ENCODE results near the gene RAMAC.

The RAMAC gene

GRCh38 chr15:82963471-82964341 lies 22.3 kb upstream of the RAMAC start:
- H4K20me1 ChIP-seq (ENCODE audit: insufficient read depth, low read length), result no peaks in the 10 kb centered on the region
- DNase-seq, result no peak
- ATAC-seq (ENCODE audit: insufficient read depth, low read depth), result no peak
- H3K27me3 ChIP-seq (ENCODE audit: insufficient read depth, low read length, poor library complexity), result no peaks in the 10 kb centered on the region
- TF ChIP-seq CTCF (IDR thresholded peaks at IDR 0.05; ENCODE audit: borderline replicate concordance, extremely low read depth, low read length, poor library complexity, severe bottlenecking) (no peak), EZH2 (IDR thresholded peaks at IDR 0.05; ENCODE audit: borderline replicate concordance, low read depth, low read length, severe bottlenecking) (no peak)
- H2AFZ ChIP-seq (ENCODE audit: low read depth, low read length), result no peak overlapping the region
- no peaks in the 10 kb centered on the region for H3K36me3 ChIP-seq (ENCODE audit: insufficient read depth, low read length)
- H3K27ac ChIP-seq (ENCODE audit: low read length), result no peak overlapping the region
- no peaks in the 10 kb centered on the region for H3K9me3 ChIP-seq (ENCODE audit: insufficient read depth, low read length, severe bottlenecking)
- no peak overlapping the region for H3K4me2 ChIP-seq (ENCODE audit: insufficient read depth, low read length)
- H3K79me2 ChIP-seq (ENCODE audit: insufficient read depth, low read length), result no peaks in the 10 kb centered on the region
- H3K4me3 ChIP-seq (ENCODE audit: low read depth in 1 of 2, low read length in 2 of 2), result no peak overlapping the region
- peaks cover 8% of the 10 kb centered on the region; the same call in 1 of the 2 replicates for H3K4me1 ChIP-seq (ENCODE audit: insufficient read depth, low read length)
- H3K9ac ChIP-seq (ENCODE audit: low read depth, low read length), result no peak overlapping the region

GRCh38 chr15:82964890-82965289 lies 21.1 kb upstream of the RAMAC start:
- H3K9me3 ChIP-seq (ENCODE audit: insufficient read depth, low read length, severe bottlenecking), result no peaks in the 10 kb centered on the region
- no peaks in the 10 kb centered on the region for H3K27me3 ChIP-seq (ENCODE audit: insufficient read depth, low read length, poor library complexity)
- no peak for TF ChIP-seq CTCF (IDR thresholded peaks at IDR 0.05; ENCODE audit: borderline replicate concordance, extremely low read depth, low read length, poor library complexity, severe bottlenecking)
- TF ChIP-seq EZH2 (IDR thresholded peaks at IDR 0.05; ENCODE audit: borderline replicate concordance, low read depth, low read length, severe bottlenecking), result no peak
- H3K36me3 ChIP-seq (ENCODE audit: insufficient read depth, low read length), result no peaks in the 10 kb centered on the region
- H4K20me1 ChIP-seq (ENCODE audit: insufficient read depth, low read length), result no peaks in the 10 kb centered on the region
- H3K27ac ChIP-seq (ENCODE audit: low read length), result no peak overlapping the region
- H3K4me2 ChIP-seq (ENCODE audit: insufficient read depth, low read length), result no peak overlapping the region
- ATAC-seq (ENCODE audit: insufficient read depth, low read depth) (no peak), DNase-seq (no peak)
- no peak overlapping the region for H2AFZ ChIP-seq (ENCODE audit: low read depth, low read length)
- no peaks in the 10 kb centered on the region for H3K79me2 ChIP-seq (ENCODE audit: insufficient read depth, low read length)
- no peak overlapping the region for H3K9ac ChIP-seq (ENCODE audit: low read depth, low read length)
- H3K4me3 ChIP-seq (ENCODE audit: low read depth in 1 of 2, low read length in 2 of 2), result no peak overlapping the region
- peaks cover 8% of the 10 kb centered on the region; the same call in 1 of the 2 replicates for H3K4me1 ChIP-seq (ENCODE audit: insufficient read depth, low read length)

- H3K27me3 ChIP-seq (ENCODE audit: insufficient read depth, low read length, poor library complexity), result no peaks in the 10 kb centered on the region
- ATAC-seq (ENCODE audit: insufficient read depth, low read depth) (peak; percentile 61; the same call in 1 of the 3 replicates), DNase-seq (peak; percentile 25)
- no peak overlapping the region for H2AFZ ChIP-seq (ENCODE audit: low read depth, low read length)
- H3K9ac ChIP-seq (ENCODE audit: low read depth, low read length), result no peak overlapping the region
- no peaks in the 10 kb centered on the region for H3K9me3 ChIP-seq (ENCODE audit: insufficient read depth, low read length, severe bottlenecking)
- no peaks in the 10 kb centered on the region for H3K36me3 ChIP-seq (ENCODE audit: insufficient read depth, low read length)
- no peaks in the 10 kb centered on the region for H3K79me2 ChIP-seq (ENCODE audit: insufficient read depth, low read length)
- H3K4me3 ChIP-seq (ENCODE audit: low read depth in 1 of 2, low read length in 2 of 2), result no peak overlapping the region
- peaks cover 8% of the 10 kb centered on the region; the same call in 1 of the 2 replicates for H3K4me1 ChIP-seq (ENCODE audit: insufficient read depth, low read length)
- no peaks in the 10 kb centered on the region for H4K20me1 ChIP-seq (ENCODE audit: insufficient read depth, low read length)
- no peak overlapping the region for H3K4me2 ChIP-seq (ENCODE audit: insufficient read depth, low read length)
- no peak overlapping the region for H3K27ac ChIP-seq (ENCODE audit: low read length)
- no peak for TF ChIP-seq EZH2 (IDR thresholded peaks at IDR 0.05; ENCODE audit: borderline replicate concordance, low read depth, low read length, severe bottlenecking)
- TF ChIP-seq CTCF (IDR thresholded peaks at IDR 0.05; ENCODE audit: borderline replicate concordance, extremely low read depth, low read length, poor library complexity, severe bottlenecking), result no peak
Measured at GRCh38 chr15:82966671-82967071, 19.3 kb upstream of the RAMAC start.

All from DND-41 (cell line).